IPS-18c (cell line): ENCODE results near the gene PODXL2.

ENCODE experiments used
- H3K4me3 ChIP-seq: 2 replicates; pipeline ENCODE4 v1.7.0; 2013; ENCODE audit warnings: low read depth, mild to moderate bottlenecking, low read length, moderate library complexity; ENCODE audit not compliant: insufficient read depth
- H3K9me3 ChIP-seq: one replicate; pipeline ENCODE4 v1.6.1; 2013; ENCODE audit warnings: mild to moderate bottlenecking, low read length, moderate library complexity; ENCODE audit not compliant: control insufficient read depth, insufficient read depth

The PODXL2 gene

GRCh38 chr3:127706312-127706711, 77.3 kb downstream of the PODXL2 start:
- no peaks in the 10 kb centered on the region for H3K9me3 ChIP-seq
- H3K4me3 ChIP-seq = no peak overlapping the region

- Histone ChIP-seq H3K9me3 (no peaks in the 10 kb centered on the region), H3K4me3 (no peak overlapping the region)
Observed at GRCh38 chr3:127706785-127707351, 77.9 kb downstream of the PODXL2 start.

DNA sequence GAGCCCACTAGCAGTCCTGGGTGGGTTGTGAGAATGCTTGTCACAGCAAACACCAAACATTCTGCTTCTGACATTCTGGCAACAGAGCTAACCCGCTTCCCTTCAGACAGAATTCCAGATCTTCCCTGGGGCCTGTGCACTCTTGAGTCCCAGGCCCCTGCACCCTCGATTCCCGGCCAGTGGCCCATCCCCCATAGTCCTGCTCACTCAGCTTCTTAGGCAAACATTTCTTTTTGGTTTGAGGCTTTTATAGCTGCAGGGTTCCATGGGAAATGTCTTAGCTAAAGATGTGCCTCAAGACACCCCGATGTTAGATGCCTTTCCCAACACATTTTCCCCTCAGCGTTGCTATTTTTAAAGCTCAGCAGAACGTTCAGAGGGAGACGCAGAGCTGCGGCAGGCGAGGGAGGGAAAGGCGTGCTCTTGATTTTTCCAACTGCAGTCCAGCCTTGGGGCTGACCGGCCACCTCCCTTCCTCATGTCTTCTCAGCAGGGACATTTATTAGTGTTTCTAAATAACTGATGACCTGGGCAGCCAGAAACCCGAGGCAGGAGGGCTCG, 78.9 kb downstream of the PODXL2 start:
- H3K4me3 ChIP-seq = no peak overlapping the region
- no peaks in the 10 kb centered on the region for H3K9me3 ChIP-seq

DNA sequence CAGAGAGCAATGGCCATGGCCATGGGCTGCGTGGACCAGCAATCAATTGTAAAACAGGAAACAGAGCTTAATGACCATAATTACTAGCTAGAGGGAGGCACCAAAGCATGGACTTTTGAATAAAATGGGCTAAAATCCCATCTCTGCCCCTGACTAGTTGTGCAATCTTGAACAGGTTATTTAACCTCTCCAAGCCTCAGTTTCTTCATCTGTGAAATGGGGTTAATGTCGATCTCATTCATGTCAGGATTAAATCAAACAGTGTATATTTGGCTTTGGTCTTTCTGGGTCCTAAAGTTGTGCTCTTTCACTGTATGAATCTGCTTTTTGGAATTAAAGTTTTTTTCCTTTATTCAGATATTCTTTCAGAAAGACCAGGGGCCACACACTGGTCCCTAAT, 79.9 kb downstream of the PODXL2 start:
- Histone ChIP-seq H3K4me3 (no peak overlapping the region), H3K9me3 (no peaks in the 10 kb centered on the region)

DNA sequence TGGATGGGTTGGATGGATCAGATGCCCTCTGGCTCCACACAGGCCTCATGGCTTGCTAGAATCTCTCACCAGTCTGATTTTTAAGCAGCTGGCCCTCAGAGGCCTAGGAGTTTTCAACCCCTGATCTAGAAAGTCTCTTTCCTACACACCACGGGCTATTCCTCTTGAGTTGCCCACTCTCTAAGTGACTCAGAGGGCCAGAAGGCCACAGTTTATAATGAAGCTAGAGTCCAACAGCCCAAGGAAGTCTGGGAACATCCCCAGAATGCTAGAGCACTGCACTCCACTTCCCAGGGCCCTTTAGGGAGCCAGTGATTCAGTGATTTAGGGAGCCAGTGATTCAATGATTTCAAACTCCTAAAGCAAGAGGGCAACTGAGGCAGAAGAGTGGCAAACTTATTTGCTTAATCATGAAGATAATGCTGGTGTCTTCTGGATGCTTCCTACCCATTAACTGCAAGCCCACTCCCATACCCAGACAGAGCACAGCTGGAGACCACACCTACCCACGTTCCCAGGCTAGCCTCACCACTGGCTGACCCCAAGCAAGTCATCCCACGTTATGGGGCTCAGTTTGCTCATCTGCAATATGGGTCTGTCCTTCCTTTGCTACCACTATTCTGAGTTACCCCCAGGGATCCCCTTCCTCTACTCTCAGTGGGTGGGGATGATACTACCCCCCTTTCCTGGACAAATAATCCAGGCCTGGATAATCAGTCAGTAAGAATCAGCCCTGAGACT, 80.5 kb downstream of the PODXL2 start:
- H3K4me3 ChIP-seq = no peak overlapping the region
- H3K9me3 ChIP-seq = no peaks in the 10 kb centered on the region

GRCh38 chr3:127710155-127710941, 81.4 kb downstream of the PODXL2 start:
- Histone ChIP-seq H3K4me3 (no peak overlapping the region), H3K9me3 (no peaks in the 10 kb centered on the region)

DNA sequence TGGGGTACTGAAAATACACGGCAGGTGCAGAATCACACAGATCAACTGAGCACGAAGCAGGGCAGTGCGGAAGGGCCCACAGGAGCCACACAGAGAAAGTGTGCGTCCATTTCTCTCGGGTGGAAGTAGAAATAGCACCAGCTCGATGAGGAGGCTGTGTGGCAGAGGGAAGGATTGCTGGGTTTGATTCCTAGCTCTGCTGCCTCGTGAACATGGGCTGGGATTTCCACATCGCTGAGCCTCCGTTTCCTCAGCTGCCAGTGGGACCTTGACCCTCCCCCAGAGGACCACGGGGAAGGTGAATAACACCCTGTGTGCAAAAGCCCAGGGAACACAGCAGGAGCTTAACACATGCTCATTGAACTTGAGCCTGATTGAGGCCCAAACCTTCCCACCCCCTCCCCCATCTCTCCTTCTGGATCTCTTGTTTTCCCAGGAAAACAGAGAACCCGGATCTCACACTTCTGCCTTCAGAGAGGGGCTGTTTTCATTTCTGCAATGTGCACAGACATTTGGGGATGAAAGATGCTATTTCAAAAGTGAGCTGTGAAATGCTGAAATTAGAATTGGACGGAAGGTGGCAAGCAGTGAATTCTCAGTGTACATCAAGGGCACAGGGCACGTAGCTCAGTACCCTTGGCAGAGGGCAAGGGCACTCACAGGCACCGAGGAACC, 82.2 kb downstream of the PODXL2 start:
- no peak overlapping the region for H3K4me3 ChIP-seq
- H3K9me3 ChIP-seq = no peaks in the 10 kb centered on the region

- Histone ChIP-seq H3K9me3 (no peaks in the 10 kb centered on the region), H3K4me3 (no peak overlapping the region)
Observed at GRCh38 chr3:127711896-127712295, 82.9 kb downstream of the PODXL2 start.

DNA sequence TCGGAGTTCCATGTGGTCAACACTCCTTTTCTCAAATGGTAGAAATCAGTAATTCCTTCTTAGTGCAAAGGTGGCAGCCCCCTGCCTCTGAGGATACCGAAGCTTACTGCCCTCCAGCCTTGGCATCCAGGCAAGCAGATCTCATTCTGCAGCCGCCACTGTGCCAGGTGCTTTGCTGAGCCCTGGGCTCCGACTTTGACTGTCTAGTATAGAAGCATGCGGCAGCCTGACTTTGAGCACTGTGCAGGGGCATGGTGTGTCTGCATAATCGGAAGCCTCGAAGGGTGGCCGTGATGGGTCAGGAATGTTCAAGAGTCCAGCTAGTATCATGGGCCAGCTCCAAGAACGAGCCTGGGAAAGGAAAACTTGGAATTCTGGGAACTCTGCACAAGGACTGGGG, 83.5 kb downstream of the PODXL2 start:
- Histone ChIP-seq H3K4me3 (no peak overlapping the region), H3K9me3 (no peaks in the 10 kb centered on the region)

DNA sequence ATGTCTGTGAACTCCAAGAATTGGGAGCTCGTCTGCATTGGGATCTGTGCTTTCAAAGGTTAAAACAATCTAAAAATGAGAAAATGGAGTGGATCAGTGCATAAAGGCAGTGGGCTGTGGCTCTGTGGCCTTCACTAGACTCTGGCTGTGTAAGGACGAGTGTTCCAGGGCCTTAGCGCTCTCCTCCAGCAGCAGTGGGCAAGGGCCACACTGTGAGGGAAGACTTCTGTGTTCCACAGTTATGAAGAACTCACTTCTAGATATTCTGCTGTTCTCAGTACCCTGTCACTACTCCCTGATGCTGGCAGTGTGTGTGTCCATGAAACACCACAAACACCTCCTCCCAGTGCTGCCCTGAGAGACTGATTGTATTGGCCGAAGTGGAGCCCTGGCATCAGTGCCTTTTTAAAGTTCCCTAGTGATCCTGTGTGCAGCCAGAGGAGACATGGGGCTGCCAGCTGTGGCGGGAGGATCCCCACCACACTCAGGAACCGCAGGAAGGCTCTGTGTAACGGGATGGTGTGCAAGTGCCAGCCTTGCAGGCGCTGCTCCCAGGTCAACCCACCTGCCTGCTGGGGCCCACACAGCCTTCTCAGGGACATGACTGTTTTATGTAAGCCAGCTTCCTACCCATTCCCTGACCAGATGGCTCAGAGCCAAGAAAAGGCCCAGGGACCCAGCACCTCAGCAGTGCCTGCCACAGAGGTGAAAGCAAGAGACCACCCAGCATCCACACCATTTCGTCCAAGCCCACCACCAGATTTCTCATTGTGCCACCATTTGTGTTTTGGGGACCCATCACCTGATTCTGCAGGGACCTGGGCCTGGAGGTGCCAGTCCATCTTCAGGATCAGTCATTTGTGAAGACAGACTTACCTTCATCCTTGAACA, 84.1 kb downstream of the PODXL2 start:
- H3K4me3 ChIP-seq = no peak overlapping the region
- H3K9me3 ChIP-seq = no peaks in the 10 kb centered on the region

DNA sequence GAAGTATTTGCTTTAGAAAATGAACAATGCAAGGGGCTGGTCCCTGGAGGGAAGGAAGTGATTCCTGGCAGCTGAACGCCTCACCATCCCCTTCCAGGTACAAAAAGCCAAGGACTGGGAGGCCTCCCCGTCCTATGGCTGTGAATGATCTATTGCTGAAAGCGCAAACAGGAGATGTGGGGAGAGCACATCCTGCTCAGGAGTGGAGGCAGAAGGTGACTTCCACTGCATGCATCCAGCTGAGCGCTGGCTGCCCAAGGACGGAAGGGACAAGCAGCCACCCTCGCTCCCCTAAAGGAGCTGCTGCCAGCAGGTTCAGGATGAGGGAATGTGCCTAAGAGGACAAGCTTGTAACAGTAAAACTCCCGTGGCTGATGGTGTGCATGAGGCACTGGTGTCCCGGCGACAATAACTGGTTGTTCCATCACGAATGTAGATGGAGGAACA, 85.2 kb downstream of the PODXL2 start:
- H3K4me3 ChIP-seq = no peak overlapping the region
- no peaks in the 10 kb centered on the region for H3K9me3 ChIP-seq

DNA sequence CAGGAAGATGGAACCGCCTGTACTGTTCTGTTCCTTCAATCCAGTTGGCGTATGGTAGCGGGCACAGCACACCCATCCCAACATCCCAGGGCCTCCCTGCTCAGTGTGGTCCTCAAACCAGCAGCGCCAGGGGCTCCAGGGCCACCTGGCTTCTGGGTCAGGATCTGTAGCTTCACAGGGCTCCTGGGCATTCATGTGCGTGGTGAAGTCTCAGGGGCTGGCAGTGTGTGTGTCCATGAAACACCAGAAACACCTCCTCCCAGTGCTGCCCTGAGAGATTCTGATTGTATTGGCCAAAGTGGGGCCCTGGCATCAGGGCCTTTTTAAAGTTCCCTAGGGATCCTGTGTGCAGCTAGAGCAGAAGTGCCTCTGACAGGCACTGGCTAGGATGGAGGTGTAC, 85.9 kb downstream of the PODXL2 start:
- no peak overlapping the region for H3K4me3 ChIP-seq
- H3K9me3 ChIP-seq = peaks cover 3% of the 10 kb centered on the region

DNA sequence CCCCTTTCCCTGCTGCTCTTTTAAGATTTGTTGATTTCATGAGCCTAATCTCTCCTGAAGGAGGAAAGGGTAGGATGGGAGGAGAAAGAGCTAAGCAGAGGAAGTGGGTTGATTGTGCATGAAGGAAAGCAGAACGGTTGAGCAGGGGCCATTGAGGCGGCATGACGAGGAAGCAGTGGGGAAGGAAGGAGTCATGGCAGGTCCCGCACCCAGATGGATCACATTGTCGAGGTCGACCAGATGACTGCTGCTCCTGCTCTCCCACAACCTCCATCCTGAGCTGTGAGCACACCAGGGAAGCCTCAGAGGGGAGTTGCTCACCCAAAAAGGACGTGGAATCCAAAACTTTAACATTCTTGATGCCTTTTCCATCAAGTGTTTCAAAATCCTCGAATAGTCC, 86.5 kb downstream of the PODXL2 start:
- no peak overlapping the region for H3K4me3 ChIP-seq
- peaks cover 5% of the 10 kb centered on the region for H3K9me3 ChIP-seq

DNA sequence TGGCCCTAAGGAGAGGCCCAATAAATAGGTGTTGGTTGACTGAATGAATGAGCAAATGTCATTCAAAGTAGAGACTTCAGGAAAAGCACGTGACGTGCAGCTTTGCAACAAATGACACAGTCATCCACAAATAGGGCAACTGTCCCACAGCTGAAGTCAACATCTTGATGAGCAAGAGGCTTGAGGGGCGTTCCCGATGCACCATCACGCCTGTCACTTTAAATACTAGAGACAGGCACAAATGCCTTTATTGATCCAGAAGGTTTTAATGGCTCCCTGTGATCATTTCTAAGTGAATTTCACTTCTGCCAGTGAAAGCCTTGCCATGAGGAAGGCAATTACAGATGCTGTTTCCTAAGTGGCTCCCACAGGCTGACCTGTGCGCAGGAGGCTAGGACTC, 87.4 kb downstream of the PODXL2 start:
- Histone ChIP-seq H3K4me3 (no peak overlapping the region), H3K9me3 (peaks cover 5% of the 10 kb centered on the region)

GRCh38 chr3:127717357-127718244, 88.6 kb downstream of the PODXL2 start:
- Histone ChIP-seq H3K9me3 (peaks cover 8% of the 10 kb centered on the region), H3K4me3 (no peak overlapping the region)
